Coronary artery (tissue), 2 donors: ENCODE results near the gene KCTD10.
A peak's percentile ranks its signal among the peaks of the same experiment; 100 is the strongest.

Experiments
- DNase-seq: peaks from one replicate; pipeline ENCODE4 v3.0.0-alpha.2; 2017; ENCODE audit warnings: low spot score
- H3K27ac ChIP-seq, 2 donors: fragments of 200-600 bp; sonication (generic); one replicate each; pipeline ENCODE4 v1.5.1; 2016 to 2019
- H3K4me3 ChIP-seq: fragments of 200-600 bp; sonication (generic); 2 replicates; pipeline ENCODE4 v1.5.1; 2016; ENCODE audit warnings: mild to moderate bottlenecking, moderate library complexity
- TF ChIP-seq, protein P1 (sequence below): fragments of 200-600 bp; sonication (generic); IDR thresholded peaks from one replicate; pipeline ENCODE4 v1.5.1; 2019; ENCODE audit warnings: antibody characterized with exemption

Gene KCTD10, protein sequence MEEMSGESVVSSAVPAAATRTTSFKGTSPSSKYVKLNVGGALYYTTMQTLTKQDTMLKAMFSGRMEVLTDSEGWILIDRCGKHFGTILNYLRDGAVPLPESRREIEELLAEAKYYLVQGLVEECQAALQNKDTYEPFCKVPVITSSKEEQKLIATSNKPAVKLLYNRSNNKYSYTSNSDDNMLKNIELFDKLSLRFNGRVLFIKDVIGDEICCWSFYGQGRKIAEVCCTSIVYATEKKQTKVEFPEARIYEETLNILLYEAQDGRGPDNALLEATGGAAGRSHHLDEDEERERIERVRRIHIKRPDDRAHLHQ

DNA sequence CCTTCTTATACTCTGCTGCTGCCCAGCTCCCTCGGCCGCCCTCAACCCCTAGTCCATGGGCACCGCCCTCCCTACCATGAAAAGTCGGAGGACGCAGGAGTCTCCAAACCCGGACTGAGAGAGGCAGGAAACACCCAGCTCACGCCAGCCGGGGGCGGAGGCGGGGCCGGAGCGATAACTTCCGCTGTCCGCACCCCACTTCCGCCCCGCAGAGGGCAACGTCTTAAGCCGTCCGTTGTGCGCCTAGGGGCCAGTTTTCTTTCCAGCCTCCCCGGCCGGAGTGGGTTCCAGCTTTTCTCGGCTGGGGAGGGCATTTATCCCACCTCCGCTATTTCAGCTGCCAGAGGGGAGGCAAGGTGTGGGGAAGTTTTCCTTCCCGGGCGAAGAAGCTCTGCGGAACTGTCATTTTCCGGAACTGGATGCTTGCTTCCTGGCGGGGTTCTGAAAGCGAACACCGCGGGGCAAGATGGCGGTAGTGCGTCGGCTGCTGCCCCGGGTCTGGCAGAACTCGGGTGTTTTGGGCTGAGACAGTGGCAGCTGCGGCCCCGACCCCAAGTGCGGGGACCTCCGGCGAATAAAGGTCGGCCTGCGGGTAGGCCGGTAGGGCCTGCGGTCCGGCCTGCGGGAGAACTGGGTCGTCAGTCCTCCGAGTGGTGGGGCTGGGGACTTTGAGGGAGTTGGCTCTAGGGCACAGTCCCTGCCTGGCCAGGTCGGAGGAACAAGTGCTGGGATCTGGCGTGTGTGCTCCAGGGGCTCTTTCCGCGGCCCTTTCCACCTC, at the start of gene KCTD10, which contains the start of gene UBE3B:
Gene KCTD10, minus strand, starts transcription at position 116 of the 778 bp plus-strand sequence. Its CDS starts 38 bp downstream, at position 78.
Gene UBE3B, plus strand, starts transcription at position 450 of the 778 bp plus-strand sequence. CDS start 5,918 bp downstream, outside the sequence.
- peak; percentile 91 for DNase-seq
- peak within 1 kb of the TSS; percentile 93 for H3K4me3 ChIP-seq
- peak within 1 kb of the TSS; percentile 94 to 95 for H3K27ac ChIP-seq
- TF ChIP-seq, protein P1, sequence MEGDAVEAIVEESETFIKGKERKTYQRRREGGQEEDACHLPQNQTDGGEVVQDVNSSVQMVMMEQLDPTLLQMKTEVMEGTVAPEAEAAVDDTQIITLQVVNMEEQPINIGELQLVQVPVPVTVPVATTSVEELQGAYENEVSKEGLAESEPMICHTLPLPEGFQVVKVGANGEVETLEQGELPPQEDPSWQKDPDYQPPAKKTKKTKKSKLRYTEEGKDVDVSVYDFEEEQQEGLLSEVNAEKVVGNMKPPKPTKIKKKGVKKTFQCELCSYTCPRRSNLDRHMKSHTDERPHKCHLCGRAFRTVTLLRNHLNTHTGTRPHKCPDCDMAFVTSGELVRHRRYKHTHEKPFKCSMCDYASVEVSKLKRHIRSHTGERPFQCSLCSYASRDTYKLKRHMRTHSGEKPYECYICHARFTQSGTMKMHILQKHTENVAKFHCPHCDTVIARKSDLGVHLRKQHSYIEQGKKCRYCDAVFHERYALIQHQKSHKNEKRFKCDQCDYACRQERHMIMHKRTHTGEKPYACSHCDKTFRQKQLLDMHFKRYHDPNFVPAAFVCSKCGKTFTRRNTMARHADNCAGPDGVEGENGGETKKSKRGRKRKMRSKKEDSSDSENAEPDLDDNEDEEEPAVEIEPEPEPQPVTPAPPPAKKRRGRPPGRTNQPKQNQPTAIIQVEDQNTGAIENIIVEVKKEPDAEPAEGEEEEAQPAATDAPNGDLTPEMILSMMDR, result no peak

DNA sequence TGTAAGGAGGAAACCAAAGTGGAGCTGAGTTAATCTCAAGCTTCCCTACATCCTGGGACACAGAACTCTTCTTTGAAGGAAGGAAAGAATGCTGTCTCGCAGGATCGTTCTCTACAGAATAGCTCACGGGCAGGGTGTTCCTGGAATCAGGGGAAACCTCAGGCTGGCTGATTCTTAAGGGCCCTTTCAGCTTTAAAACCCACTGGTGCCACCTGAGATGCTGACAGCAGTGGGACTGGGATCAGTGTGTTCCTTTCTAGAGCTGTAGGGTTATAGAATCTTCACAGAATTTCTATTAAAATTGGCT, 48.1 kb upstream of the KCTD10 start:
- H3K27ac ChIP-seq, result no peak overlapping the region
- DNase-seq, result no peak
- H3K4me3 ChIP-seq, result no peak overlapping the region

DNA sequence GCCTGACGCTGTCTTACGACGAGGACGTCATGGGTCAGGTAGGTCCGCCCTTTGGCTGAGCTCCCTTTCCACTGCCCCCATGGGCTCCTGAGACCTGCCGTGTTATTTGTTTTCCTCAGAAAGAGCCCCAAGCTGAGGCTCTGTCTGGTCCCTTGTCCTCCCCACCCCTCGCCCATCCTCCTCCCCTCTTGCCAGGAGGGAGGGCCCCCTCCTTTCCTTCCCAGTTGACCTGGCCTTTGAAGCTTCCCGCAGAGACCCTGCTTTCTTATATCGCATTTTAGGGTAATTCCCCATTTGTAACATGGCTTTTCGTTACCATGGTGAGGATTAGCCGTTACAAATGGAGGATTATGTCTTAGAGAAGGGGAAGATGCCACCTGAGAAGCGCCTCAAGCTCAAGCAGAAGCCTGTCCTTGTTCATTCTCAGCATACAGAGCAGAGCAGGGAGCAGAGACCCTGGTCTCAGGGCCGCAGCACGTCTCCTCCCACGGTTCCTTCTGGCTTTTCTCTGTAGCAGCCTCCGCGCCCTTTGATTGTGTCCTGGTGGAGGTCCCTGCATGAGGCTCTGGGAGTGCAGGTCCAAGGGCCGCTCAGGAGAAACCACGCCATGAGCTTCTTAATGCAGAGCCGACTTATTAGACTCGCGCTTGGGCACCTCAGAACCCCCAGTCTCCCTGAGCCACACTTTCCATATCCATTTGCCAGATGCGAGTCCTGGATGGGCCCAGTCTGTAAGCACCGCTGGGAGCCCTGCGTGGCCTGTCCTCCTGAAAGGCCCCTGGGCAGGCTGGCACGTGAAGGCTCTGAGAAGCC, 47.6 kb upstream of the KCTD10 start:
- DNase-seq, result no peak
- Histone ChIP-seq H3K27ac (no peak overlapping the region), H3K4me3 (no peak overlapping the region)
- TF ChIP-seq, protein P1, result no peak

More for the DNA sequence above, 48.1 kb upstream of the KCTD10 start:
- TF ChIP-seq, protein P1, result no peak

DNA sequence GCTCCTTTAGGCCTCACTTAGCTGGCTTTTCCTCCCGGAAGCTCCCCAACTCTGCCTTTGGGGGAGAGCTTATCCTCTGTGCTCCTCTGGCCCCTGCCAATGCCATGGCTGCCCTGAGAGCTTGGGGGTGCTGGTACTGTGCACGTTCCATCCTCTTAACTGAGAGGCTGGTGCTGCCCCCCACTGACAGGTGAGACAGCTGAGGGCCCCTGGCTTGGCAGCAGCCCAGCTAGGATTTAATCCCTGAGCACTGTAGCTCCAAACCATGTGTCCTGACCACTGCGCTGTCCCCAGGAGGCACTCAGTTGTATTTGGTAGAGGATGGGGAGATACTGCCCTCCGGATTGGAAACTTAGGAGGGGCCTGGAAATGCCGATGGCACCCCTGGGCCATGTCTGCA, 46.4 kb upstream of the KCTD10 start:
- Histone ChIP-seq H3K4me3 (no peak overlapping the region), H3K27ac (no peak overlapping the region)
- TF ChIP-seq, protein P1, result no peak
- DNase-seq, result no peak

DNA sequence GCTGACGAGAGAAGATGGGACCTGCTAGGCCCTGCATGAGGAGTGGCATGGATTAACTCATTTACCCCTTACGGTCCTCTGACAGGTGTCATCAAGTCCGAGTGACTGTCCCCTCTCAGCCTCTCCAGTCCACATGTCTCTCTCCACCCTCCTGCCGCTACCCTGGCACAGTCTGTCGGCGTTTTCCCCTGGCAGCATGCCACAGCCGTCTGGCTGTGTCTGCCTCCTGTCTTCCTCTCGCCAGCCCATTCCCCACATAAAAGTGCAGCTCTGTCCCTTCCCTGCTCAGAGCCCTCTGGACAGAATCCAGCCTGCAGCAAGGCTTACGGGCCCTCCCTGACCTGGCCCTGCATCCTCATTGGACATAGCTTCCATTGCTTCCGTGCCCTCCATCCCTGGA, 46.0 kb upstream of the KCTD10 start:
- DNase-seq, result no peak

DNA sequence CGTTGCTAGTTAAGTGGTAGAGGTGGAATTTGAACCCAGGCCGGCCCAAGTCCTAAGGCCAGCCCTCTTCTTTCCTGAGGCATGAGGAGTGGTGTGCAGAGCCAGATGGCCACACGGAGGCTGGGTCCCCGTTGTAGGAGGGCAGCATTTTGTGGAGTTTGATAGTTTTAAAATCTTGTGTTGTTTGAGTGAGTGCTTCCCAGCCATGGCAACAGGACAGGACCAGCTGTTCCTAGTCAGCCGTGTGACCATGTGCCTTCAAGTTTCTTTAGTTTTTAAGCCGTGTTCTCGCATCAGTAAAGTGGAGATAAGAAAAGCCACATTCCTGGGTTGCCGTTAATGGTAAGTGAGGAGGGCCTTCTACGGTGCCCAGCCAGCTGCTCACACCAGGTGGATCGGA, 44.7 kb upstream of the KCTD10 start:
- no peak overlapping the region for H3K4me3 ChIP-seq
- no peak for DNase-seq
- no peak overlapping the region for H3K27ac ChIP-seq
- TF ChIP-seq, protein P1, result no peak

More for the DNA sequence above, 46.0 kb upstream of the KCTD10 start:
- H3K27ac ChIP-seq, result no peak overlapping the region
- TF ChIP-seq, protein P1, result no peak
- H3K4me3 ChIP-seq, result no peak overlapping the region
